Activated T-cell treated with anti-CD3 and anti-CD28 coated beads for 4 hours (primary cell): ENCODE data around the gene RREB1.
A peak's percentile ranks its signal among the peaks of the same experiment; 100 is the strongest.

ENCODE experiments used
- DNase-seq: peaks from one replicate; pipeline ENCODE4 v3.0.0-alpha.2; 2020

The RREB1 gene

DNA sequence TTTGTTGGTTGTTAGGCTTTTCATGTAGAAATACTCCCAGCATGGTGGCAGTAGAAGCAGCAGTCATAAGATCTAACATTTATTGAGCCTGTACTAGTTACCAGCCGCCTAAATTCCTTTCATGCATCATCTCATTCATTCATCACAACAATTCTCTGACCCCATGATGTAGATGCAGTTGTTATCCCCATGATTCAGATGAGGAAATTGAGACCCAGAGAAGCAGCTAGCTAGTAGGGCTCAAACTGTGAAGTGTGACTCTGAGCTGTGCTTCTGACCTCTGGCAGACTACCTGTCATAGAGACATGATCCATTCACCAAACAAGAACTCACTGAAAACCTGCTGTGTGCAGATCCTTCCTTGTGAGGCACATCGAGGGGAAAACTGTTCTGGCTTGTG, 16.9 kb downstream of the RREB1 start:
- no peak for DNase-seq

DNA sequence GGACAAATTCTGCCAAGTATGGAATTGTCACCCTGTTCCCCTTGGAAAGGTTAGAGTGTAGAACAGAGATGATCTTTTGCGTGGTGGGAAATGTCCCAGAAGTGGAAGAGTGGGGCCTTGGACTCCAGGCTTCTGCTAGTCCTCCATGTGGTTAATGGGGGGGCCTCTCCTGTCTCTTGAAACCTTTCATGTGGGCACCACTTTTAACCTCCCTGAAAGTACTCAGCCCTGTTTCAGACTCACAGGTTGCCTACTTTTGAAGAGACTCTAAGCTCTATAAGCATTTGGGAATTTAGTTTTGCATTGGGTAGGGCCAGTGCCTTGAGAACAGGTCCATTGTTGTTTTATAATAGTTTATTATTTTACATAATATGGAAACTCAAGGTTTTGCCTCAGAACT, 17.5 kb downstream of the RREB1 start:
- DNase-seq, result no peak

DNA sequence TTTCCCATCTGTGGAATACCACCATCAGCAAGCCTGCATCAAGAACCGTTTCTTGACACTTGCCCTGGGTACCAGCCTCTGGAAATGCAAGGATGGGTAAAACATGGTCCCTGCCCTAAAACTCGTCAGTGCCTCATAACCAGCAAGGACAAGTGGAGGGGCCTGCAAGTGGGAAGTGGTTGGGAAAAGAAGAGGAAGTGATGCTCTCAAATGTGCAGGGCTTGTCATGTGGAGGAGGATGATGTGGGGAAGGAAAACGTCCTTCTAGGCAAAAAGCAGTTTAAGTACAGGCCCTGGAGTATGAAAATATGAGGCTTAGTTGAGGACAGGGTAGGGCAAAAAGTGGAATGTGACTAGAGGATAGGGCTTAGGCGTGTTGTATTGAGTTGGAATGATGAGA, 19.0 kb downstream of the RREB1 start:
- DNase-seq, result no peak

DNA sequence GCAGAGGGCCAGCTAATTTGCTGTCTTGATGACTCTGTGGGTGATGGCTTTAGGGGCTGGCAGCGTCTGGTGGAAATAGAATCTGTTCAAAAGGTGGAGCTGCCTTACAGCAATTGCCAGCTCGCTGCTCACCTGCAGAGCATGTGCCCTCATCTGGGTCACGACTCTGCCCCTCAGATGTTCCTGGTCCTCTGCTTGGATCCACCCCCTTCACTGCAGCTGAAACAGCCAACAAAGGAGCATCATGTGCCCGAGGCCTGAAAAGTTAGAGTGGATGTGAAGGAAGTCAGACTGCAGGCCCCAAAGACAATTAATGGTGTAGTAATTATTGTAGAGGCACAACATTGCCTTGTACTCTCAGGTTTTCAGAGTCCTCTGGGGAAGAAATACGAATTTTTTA, 19.9 kb downstream of the RREB1 start:
- DNase-seq, result no peak

DNA sequence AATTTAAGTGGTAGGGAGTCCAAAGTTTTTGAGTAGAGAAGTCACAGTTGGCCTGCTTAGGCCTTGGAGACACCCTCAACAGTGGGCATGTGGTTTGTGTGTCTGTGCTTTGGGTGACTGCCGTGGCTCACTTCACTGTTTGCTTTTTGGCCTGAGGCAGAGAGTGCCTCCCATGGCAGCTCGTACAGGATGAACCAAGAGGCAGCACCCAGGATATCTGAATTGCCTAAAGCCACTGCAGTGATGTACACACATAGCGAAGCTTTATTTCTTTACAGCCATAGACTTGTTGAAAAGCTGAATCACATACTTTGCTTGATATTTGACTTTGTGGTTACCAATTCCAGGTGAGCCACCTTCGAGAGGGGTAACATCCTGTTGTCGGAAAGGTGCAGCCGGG, 21.6 kb downstream of the RREB1 start:
- no peak for DNase-seq

DNA sequence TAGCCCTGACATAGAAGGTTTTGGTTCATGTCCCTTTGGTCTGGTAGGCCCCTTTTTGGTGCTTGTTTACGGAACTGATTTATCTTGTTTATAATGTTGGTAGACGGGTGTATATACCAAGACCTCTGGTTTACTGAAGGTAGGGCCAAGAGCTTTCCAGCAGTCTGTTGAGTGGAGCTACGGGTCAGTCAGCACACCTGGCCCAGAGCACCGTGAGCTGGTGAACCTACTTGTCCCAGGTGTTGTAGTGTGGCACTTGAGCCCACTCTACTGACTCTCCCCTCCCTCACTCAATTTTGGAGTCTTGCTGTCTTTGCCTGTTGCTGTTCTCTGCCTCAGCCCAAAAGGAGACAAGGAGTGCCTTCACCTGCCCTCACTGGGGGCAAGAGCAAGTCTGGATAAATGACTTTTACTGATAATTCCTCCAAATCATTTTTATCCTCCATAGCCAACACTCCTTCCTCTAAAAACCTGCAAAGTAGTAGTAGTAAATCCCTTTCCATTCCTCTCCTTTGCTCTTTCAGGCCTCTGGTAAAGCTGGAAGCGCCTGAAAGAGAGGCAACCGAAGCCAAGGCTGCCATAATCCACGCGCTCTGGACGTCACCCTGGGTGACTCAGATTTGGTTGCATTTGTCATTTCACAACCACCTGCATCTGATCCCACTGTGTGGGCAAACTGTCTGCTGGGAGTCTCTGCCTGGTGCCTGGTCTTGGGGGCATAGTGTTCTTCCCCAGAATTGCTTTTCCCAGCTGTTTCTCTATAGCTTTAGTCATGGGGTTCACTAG, 22.2 kb downstream of the RREB1 start:
- no peak for DNase-seq

DNA sequence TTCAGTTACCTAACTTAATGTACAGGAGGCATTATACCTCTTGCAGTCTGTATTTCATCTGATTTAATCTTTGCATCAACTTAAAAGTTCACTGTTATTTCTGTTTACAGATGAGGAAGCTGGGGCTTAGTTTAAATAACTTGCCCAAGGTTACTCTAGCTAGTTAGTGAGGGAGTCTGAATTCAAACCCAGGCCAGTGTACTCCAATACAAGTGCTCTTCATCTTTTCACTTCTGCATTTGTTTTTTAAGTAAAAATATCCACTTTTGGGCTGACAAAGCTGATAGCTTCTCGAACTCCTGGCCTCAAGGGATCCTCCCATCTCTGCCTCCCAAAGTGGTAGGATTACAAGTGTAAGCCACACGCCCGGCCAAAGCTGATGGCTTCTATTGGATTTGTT, 23.6 kb downstream of the RREB1 start:
- DNase-seq, result no peak

DNA sequence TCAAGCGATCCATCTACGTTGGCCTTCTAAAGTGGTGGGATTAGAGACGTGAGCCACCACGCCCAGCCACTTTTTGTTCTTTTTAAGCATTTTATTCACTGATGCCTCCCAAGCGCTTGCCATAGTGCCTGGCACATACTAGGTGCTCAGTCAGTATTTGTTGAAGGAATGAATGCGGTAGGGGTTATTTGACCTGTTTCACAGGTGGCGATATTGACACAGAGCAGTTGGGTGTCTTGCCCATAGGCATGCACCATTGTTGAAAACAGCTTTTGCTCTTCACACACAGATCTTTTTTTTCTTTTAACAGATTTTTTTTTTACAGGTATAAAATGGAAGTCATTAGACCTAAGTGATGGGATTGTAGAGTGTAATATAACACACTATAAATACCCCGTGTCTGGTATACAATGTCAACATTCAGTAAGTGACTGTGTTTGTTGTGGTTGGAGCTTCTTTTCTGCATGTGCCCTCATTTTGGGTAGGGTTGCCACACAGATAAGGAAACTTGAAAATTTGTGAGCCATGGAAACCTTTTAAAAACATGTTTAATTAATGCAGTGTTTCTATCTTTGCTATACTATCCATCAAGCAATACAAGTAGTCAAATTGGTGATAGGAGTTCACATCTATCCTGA, 24.8 kb downstream of the RREB1 start:
- no peak for DNase-seq

DNA sequence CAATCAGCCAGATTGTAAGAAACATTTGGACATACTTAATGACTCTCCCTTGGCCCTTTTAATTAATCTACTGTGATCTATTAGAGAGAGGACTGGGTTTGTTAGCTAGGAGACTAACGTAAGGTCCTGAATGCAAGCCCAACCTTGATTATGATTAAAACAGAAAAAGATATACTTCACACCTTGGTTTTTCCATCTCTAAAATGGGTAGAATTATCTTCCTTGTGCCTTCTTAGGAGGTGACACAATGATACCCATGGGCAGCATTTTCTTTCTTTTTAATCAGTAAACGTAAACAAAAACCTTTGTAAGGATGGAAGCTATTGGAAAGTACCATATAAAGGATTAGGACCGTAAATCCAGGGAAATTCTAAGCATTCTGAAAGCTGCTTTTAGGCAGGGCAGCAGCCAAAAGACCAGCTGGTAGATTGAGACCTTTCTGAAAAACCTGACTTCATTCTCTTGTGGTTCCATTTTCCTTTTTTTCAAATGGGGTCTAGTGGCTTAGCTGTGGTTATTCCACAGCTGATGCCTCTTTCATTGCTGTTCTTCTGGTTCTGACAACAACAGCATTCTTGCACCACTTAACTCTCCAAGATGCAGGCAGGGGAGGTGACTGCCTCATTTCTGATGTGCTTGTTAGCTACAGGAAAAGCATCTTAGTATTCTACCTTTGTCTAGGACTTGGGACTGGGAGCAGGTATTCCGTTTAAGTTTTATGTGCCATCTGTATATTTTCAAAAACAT, 27.4 kb downstream of the RREB1 start:
- DNase-seq, result no peak

DNA sequence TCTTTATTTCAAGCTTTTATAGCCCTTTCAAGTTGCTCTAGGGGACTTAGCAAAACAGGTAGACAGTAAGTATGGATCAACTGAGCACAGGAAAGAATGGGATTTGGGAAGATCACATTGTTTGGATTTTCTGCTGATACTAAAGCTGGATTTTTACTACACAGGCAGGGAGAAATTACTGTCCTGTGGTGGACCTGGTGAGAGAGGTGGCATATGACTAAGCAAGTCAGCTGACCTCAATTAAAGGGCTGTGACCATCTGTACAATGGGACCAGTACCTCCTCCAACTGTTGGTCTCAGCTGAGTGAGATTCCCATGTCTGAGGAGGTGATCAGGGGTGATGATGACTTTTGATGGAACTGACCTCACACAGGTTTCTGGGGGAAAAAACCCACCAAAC, 28.0 kb downstream of the RREB1 start:
- no peak for DNase-seq

DNA sequence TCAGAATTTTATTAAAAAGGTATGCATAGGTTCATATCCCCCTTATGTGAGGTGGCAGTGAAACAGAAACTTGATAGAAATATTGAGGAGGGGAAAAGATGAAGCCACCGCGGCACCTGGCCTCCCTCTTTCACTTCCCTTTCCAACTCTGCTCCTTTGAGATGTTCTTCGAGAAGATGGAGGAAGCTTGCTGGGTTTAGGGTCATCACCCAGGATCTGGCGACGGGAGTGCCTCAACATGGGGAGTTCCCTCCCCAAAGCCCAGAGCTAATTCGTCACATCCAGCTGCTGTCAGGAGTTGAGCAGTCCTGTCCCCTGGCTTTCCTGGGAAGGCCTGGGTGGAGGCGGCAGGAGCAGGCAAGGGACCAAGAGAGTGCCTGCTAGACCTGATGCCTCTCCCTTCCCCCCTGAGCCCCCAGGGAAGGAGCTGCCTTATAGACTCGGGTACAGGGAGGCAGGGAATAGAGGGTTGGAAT, 29.1 kb downstream of the RREB1 start:
- DNase-seq, result no peak

DNA sequence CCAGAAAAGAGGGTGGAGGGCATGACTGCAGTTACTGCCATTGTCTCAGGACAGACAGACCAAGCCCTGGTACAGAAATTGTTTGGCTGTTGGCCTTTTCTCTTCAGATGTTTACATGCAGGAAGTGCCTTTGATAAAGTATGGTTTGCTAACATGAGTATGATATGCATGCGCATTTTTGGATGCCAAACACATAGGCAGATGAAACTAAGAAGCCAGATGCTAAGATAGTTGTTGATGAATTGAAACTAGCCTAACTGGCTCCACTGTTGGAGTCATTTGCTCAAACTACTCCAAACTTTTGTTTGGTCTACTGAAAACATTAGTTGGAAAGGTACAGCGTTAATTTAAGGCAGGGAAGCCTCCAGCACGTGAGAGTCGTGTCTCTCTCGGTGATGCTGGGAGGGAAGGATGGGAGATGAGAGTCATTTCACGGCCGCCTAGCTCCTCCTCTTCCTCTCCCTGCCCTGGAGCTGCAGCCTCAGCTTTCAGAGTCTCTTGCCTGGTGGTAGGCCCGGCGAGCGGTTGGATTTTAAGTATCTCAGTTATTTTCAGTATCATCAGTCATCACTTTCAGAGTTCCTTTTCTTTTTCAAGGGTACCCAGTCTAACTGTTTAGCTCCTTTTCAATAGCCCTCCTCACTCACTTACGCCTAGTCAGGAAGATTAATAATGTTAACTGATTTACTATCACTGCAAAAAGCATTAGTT, 29.7 kb downstream of the RREB1 start:
- DNase-seq, result peak; percentile 16

DNA sequence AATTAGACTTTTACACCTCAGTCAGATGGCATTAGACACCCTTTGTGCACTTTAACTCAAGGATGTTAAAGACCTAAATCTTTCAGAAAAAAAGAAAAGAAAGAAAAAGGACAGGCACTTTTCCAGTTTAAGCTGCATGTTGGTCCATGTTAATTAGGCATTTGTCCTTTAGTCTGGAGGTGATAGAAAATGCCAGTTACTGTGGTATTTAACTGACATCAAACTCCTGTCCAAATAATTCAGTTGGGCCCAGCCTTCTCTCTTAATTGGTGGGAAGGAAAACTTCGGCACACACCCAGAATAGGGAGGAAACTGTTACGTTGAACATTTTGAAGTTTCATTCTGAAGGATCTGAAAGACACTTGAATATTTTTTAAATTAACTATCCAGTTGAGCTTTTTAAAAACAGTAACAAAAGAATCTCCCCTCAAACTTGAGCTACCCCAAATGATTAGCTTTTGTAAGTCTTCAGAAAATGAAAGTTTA, 30.3 kb downstream of the RREB1 start:
- DNase-seq, result no peak

DNA sequence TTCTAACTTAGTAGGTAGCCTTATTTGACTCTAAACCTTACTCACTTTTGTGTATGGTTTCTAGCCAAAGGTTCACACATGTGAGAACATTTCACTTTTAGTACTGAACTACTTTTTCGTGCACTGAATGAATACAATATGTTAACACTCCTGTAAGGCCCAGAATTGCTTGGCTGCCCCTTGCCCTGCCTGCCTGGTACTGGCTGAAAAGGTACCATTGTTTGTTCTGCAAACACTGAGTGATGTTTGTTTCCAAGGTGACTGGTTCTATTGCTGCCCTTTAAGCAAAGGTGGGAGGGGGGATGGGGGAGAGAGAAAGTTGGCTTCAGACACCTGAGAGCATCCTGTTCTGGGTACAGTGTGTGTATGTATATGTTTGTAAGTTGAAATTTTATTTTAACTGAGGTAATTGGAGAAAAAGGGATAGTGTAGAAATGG, 31.2 kb downstream of the RREB1 start:
- no peak for DNase-seq

DNA sequence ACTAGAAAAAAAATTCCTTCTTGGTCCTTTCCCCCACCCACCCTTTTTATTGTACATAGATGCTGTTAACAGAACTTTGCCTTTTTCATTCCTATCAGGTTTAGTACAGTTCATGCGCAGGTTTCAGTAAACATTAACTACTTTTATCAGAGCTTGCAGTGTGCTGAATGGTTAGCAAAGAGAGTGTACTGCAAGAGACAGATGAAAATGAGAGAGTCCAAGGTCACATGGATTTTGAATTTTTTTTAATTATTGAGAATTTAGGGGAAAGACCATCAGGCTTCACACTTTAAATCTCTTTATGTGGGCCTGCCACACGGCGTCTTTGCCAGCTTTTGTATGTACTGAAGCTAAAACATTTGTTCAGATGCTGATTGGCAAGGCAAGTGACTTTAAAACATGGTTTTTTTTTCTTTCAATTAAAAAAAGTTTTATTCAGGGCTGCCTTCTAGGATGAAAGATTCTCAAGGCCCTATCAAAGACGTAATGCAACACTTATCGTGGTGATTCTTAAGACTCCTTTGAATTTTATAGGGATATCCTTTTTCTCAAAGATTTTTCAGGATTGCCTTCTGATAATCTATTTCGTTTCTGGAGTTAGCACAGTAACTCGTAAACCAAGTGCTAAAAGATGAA, 32.2 kb downstream of the RREB1 start:
- no peak for DNase-seq

DNA sequence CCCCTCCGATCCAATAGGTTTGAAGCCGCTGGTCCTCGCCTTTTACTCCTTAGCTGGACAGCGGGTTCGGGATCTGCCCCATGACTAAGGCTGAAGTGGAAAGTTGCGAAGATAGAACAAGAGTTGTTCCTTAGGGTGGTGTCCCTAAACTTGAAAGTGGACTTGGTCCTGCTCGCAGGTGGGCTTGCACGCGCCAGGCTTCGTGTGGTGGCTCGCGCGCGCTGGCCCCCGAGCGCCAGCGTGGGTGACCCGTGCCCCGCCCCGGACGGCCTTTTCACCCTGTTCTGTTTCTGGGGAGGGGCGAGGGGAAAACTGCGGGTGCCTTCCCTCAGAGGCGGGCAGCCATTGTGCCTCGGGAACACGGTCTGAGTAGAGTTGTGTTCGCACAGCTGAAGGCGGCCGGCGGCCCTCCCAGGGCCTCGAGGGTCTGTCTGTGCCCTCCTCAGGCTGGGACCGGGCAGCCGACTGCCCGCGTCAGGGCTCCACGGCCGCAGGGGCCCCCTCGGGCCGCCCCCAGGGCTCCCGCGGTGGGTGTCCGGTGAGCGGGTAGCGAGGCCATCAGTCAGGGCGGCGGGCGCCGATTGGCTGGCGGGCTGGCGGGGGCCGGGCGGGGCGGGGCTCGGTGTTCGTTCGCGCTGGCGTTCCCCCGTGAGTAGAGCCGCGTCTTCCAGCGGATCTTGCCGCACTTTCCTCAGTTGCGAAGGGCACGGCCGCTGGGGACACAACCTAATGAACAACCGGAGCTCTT, 33.0 kb downstream of the RREB1 start:
- DNase-seq, result peak; percentile 67

DNA sequence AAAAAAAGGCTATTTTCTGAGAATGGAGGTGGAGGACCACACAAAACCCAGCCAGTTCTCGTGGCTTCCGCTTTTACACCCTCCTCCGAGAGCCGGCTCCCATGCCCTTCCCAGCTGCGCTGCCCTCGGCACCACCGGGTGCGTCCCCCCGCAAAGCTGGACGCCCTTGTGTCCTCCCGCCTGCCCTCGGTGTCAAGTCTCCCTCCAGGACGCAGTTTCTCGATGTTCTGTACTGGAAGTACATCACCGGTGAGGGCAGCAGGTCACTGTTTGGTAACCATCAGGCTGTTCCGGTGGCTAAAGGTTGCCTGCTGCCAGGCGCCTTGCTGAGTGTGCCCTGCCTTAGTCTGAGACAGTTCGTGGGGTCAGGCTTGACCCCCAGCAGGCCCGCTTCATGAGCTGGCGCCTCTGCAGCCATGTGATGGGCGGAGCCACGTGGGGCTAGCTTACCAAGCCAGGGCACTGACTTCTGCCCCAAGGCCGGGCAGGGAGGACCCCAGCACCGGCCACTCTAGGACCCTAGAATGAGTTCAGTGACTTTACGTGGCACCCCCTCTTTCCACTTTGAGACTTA, 34.6 kb downstream of the RREB1 start:
- DNase-seq, result no peak

DNA sequence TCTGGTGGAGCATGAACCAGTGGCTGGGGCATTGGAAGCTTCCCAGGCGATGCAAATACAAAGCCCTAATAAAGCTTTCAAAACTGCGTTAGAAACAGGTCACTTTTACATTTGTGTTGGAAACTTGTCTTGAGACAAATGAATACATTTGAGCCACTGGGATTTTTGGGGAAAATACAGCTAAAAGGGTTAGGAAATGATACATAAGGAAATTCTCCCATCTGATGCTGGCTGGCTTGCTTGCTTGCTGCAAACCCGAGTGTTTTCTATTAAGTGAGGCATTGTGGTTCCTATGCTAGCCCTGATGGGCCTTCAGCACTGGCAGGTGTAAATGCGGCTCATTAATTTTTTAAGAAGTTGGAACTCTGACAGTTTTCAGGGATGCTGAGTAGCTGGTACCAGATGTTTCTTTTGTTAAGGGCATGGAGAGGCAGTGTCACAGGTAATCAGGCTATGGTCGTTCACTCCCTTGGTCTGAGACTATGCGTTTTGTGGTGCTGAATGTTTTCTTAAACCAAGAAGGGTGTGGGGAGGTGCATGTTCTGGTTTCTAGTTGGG, 35.2 kb downstream of the RREB1 start:
- no peak for DNase-seq

DNA sequence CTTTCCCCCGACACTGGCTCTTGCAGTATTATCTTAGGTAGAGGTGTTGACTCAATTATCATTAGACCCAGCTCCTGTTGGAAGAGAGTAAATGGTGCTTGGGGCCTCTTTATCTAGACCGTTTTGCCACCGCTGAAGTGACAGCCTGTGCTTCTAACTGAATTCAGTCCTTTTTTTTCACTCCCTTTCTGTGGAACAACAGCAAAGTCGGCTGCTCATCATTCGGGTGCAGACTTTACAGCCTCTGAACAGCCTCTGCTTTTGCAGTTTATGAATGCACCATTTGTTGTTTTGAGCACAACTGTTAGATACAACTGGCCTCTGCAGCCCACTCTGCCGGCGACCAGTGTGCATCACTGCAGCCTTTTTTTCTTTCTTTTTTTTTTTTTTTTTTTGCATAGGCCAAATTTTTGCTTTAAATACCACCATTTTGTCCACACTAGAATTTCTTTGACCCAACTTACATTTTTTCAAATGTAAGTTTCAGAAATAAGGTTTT, 35.8 kb downstream of the RREB1 start:
- no peak for DNase-seq

DNA sequence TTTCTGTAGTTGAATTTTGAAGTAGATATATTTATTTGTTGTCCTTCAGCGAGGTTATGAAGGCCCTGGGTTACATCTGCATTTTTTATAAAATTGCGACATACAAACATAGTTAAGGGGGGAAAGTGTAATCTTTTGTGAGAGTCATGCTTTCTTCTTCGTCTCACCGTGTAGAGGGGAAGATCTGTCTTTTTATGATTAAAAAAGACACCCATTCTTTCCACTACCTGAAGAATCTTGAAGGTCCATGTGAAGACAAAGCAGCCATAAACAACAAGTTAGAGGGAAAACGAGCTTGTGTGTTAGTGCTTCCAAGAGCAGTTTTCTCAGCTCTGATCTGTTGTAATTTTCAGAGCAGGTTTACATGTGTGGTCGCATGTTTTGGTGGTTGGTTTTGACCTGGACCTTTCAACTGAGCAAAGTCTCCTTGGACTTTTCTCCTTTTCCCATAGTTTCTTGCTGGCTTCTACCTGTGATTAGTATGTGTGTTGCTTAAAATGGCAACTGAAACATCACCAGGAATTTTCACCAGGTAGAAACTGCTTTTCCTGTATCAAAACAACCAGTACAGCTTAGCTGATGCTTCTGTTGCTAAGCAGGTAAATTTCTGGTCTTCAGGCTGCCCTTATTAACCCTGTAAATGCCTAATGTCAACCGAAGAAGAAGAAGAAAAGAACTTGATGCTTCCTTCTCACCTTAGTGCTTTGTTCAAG, 37.3 kb downstream of the RREB1 start:
- DNase-seq, result no peak
